IgD-negative memory B cell (primary cell): ENCODE results near the gene TPMT. TPM values are rescaled to one million over a fixed set of nuclear protein-coding genes. Genes with fewer than 3 reads are reported as not detected.

Experiments
- H3K27ac Mint-ChIP-seq, 3 donors: one replicate each; pipeline ENCODE4 v1.8.0; 2020 to 2022; ENCODE audit warnings: mild to moderate bottlenecking in 3 of 3, mixed read lengths in 3 of 3, moderate library complexity in 1 of 3
- H3K27me3 Mint-ChIP-seq: one replicate; pipeline ENCODE4 v1.8.0; 2021; ENCODE audit warnings: mixed read lengths
- H3K36me3 Mint-ChIP-seq: one replicate; pipeline ENCODE4 v1.8.0; 2020; ENCODE audit warnings: mild to moderate bottlenecking, mixed read lengths
- H3K4me1 Mint-ChIP-seq, 3 donors: one replicate each; pipeline ENCODE4 v1.8.0; 2020 to 2022; ENCODE audit warnings: mixed read lengths in 3 of 3, mild to moderate bottlenecking in 1 of 3
- H3K4me3 Mint-ChIP-seq, 4 donors: one replicate each; pipeline ENCODE4 v1.8.0; 2020 to 2022; ENCODE audit warnings: mild to moderate bottlenecking in 4 of 4, mixed read lengths in 4 of 4, moderate library complexity in 3 of 4
- H3K9me3 Mint-ChIP-seq, 3 donors: one replicate each; pipeline ENCODE4 v1.8.0; 2020 to 2021; ENCODE audit warnings: mixed read lengths in 3 of 3, mild to moderate bottlenecking in 1 of 3
- polyA plus RNA-seq: library from polyadenylated mRNA; unstranded; fragments of 300-500 nt; fragmentation: Illumina TruSeq; gene quantifications from one replicate; pipeline ENCODE4 v1.2.3, GENCODE V29; 2021

TPMT gene
- polyA plus RNA-seq, 1 donor from 2014 or later: 5.4 TPM

DNA sequence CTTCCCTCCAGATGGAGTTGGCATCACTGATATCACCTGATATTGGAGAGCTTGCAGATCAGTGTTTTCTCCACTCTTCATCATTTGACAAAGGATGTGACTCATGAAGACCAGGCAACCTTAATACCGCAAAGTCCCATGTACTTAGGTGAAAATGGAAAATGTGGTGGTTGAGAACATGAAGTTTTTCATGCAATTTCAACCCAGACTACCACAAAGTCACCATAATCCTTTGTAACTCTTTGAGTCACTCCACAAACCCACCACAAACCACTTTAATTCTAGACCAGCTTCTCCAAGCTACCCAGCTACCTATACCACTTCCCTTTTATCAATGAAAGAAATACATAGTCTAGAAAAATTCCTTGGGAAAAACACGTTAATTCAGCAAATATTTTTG lies 39.5 kb downstream of the TPMT start:
- Mint-ChIP-seq H3K4me1 (no peaks in the 10 kb centered on the region), H3K9me3 (peaks cover 0 to 4% (median 0%) of the 10 kb centered on the region in 3 donors), H3K36me3 (no peaks in the 10 kb centered on the region), H3K27ac (no peak overlapping the region), H3K27me3 (peaks cover 7% of the 10 kb centered on the region), H3K4me3 (no peak overlapping the region)

DNA sequence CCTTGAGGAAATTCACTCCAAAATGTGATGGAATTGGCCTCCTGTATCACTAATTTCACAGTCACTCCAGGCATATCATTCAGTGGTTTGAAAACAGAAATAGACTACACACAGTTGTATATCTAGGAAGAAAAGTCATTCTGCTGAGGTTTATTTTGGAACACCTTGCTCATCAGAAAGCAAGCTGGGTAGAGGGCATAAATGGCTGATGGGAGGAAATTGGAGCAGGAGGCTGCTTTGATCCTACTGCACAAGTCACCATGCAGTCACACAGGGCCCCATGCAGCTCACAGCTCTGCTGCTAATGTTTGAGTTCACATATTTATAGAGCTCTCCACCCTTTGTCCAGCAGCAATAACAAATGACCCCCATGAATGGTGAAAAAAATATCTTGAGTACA lies 44.7 kb downstream of the TPMT start:
- no peak overlapping the region for H3K4me3 Mint-ChIP-seq
- peaks cover 8% of the 10 kb centered on the region for H3K27me3 Mint-ChIP-seq
- no peak overlapping the region for H3K27ac Mint-ChIP-seq
- H3K4me1 Mint-ChIP-seq: no peaks in the 10 kb centered on the region
- peaks cover 2 to 17% (median 11%) of the 10 kb centered on the region in 3 donors for H3K9me3 Mint-ChIP-seq
- peaks cover 2% of the 10 kb centered on the region for H3K36me3 Mint-ChIP-seq

DNA sequence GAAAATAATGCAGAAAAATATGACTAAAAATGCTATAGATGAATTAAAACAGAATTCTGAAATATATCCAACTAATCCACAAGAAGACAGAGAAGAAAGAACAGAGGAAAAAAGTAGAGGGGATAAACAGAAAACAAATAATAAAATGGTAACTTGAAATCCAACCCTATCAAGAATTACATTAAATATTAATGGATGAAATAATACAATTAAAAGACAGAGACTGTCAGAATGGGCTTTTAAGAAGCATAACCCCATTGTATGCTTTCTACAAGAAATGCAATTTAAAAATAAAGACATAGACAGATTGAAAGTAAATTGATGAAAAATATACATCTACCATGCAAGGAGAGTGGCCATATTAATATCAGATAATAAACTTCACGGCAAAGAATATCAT lies 47.8 kb downstream of the TPMT start:
- H3K9me3 Mint-ChIP-seq: peaks cover 2 to 17% (median 9%) of the 10 kb centered on the region in 3 donors
- H3K27me3 Mint-ChIP-seq: peaks cover 5% of the 10 kb centered on the region
- H3K36me3 Mint-ChIP-seq: peaks cover 2% of the 10 kb centered on the region
- no peak overlapping the region for H3K4me3 Mint-ChIP-seq
- H3K27ac Mint-ChIP-seq: no peak overlapping the region
- no peaks in the 10 kb centered on the region for H3K4me1 Mint-ChIP-seq

DNA sequence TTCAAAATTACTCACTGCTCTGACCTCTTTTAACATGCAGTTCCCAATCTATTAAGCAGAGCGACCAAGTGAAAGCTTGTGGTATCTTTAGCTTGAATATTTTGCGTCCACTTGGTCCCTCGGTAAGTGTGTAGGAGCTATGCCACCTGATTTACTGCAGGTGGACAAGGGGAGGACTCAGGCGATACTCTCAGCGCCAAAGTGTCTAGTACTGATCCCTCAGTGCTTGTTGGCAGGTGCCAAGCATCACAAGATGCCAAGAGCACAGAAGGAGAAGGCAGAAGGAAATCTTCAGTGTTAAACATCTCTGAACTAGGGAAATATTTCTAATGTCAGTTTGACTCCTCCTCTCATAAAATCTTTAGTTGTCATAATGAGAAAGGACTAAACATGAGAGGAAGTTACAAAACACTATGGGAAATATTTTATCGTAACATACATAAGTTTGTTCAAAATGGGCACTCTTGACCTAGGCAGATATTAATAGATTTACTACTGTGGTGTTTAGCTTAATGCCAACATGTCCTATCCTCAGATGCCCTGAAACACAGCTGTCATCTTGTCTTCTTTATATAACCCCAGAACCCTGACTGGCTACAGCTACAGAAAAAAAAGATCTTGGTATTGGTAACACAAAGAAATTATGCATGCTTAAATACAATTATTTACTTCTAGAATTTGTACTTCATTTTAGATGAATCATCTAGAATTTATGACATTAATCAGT lies 51.9 kb downstream of the TPMT start:
- no peak overlapping the region for H3K27ac Mint-ChIP-seq
- peaks cover 2% of the 10 kb centered on the region for H3K36me3 Mint-ChIP-seq
- no peak overlapping the region for H3K4me3 Mint-ChIP-seq
- peaks cover under 1% of the 10 kb centered on the region for H3K27me3 Mint-ChIP-seq
- peaks cover 0 to 17% (median 7%) of the 10 kb centered on the region in 3 donors for H3K9me3 Mint-ChIP-seq
- no peaks in the 10 kb centered on the region for H3K4me1 Mint-ChIP-seq

DNA sequence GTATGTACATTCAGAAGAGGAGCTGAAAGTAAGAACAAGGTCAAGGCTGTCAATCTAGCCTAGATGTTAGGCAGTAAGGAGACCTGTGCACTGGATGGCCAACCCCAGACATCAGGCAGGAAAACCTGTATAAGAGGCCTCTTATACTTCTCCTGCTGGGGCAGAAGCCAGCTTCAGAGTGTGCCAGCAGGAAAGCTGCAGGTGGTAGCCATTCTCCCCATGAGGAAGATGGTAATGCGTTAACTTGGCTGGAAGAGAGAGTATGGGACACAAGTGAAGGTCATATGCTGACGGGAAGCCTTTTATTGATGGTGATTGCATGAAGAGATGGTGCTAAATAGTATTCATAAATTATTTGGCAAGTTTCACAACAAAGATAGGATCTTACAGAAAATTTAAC lies 53.0 kb downstream of the TPMT start:
- Mint-ChIP-seq H3K27me3 (peaks cover 4% of the 10 kb centered on the region), H3K4me1 (no peaks in the 10 kb centered on the region), H3K36me3 (peaks cover 2% of the 10 kb centered on the region), H3K27ac (no peak overlapping the region), H3K4me3 (no peak overlapping the region), H3K9me3 (peaks cover 0 to 12% (median 6%) of the 10 kb centered on the region in 3 donors)

DNA sequence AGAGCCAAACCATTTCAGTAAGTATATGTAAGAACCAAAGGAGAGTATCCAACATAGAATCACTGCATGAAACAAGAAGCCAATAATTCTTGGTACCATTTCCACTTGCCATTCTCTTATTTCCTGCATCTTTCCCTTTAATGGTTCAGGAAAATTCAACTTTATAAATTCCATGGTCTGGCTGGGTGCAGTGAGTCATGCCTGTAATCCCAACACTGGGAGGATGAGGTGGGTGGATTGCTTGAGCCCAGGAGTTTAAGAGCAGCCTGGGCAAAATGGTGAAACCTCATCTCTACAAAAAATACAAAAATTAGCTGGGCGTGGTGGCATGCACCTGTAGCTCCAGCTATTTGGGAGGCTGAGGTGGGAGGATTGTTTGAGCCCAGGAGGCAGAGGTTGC lies 53.6 kb downstream of the TPMT start:
- Mint-ChIP-seq H3K4me3 (no peak overlapping the region), H3K9me3 (peaks cover 0 to 8% (median 5%) of the 10 kb centered on the region in 3 donors), H3K4me1 (no peaks in the 10 kb centered on the region), H3K36me3 (peaks cover 2% of the 10 kb centered on the region), H3K27ac (peak overlapping the region in 1 of 3 donors; percentile 40), H3K27me3 (peaks cover 4% of the 10 kb centered on the region)

DNA sequence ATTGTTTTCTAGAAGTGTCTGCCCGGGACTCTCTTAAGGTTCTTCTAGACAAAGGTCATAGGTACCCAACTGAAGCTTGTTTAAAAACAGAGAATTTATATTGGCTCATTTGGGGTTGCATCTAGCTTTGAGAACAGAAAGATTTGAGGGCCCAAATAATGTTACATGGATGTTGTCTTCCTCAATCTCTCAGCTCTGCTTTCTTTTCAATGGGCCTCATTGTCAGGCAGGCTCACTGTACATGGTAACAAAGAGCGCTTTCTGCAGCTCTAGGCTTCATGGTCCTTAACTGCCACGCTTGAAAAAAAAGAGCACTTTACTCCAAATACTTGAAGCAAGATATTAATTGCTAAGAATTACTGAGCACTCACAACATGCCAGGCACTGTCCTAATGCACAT lies 54.6 kb downstream of the TPMT start:
- Mint-ChIP-seq H3K4me1 (no peaks in the 10 kb centered on the region), H3K27ac (no peak overlapping the region), H3K4me3 (no peak overlapping the region), H3K9me3 (no peaks in the 10 kb centered on the region), H3K36me3 (no peaks in the 10 kb centered on the region), H3K27me3 (peaks cover 4% of the 10 kb centered on the region)

DNA sequence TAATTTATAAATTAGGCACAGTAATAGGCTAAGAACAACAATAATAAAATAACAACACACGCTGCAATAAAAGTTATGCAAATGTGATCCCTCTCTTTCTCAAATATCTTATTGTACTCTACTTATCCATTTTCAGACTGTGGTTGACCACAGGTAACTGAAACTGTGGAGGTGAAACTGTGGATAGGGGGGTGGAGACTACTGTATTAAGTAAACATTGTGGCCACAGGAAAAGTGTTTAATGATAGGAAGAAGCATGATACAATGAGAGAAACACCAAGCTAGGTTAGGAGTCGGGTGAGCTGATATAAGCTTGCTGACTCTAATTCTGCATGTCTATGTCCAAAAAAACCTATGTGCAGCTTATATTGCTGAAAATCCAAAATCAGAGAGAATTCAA lies 55.4 kb downstream of the TPMT start:
- Mint-ChIP-seq H3K4me3 (no peak overlapping the region), H3K4me1 (no peaks in the 10 kb centered on the region), H3K27ac (no peak overlapping the region), H3K9me3 (no peaks in the 10 kb centered on the region), H3K27me3 (peaks cover 4% of the 10 kb centered on the region), H3K36me3 (no peaks in the 10 kb centered on the region)

DNA sequence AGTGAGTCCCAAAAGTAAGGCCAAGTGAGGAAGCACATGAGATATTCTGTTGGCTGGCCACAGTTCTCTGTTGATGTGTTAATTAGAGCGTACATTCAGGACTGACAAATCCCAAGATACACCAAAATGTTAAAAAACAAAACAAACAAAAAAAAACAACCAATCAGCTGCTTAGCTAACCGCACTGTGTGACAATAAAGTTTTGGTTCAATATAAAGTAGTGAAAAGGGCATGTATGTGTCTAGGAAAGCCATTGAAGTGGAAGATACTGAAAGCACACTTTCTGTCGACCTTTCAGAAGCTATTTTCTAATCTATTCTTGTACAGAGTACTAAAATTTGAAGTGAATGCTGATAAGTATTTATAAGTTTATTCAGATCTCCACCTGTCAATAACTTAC lies 58.5 kb downstream of the TPMT start:
- H3K4me1 Mint-ChIP-seq: no peaks in the 10 kb centered on the region

DNA sequence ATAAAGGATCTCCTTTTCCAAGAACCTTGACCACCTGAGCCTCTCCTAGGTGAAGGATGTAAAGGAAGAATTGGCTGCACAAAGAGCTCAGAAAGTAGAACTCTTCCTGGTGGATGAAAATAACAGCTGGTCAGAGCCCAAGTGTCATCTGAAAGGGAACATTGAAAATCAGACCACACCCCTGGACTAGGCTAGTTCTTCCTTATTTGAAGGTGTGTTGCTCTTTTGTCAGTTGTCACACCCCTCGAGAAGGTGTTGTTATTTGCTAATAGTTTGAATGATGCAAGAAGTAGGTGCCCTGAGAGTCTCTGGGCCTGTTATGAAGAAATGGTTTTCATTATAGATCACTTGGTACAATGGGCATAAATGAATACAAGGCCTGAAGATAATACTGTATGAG lies 63.5 kb downstream of the TPMT start:
- H3K27ac Mint-ChIP-seq: no peak overlapping the region
- H3K9me3 Mint-ChIP-seq: peaks cover 0 to 4% (median 4%) of the 10 kb centered on the region in 3 donors
- no peak overlapping the region for H3K4me3 Mint-ChIP-seq
- peaks cover 4% of the 10 kb centered on the region for H3K27me3 Mint-ChIP-seq
- H3K36me3 Mint-ChIP-seq: peaks cover 2% of the 10 kb centered on the region
- H3K4me1 Mint-ChIP-seq: peaks cover 0 to 2% (median 0%) of the 10 kb centered on the region in 3 donors

More for the DNA sequence above, 58.5 kb downstream of the TPMT start:
- no peak overlapping the region for H3K27ac Mint-ChIP-seq
- H3K9me3 Mint-ChIP-seq: no peaks in the 10 kb centered on the region
- peaks cover 5% of the 10 kb centered on the region for H3K27me3 Mint-ChIP-seq
- H3K36me3 Mint-ChIP-seq: no peaks in the 10 kb centered on the region
- H3K4me3 Mint-ChIP-seq: no peak overlapping the region

DNA sequence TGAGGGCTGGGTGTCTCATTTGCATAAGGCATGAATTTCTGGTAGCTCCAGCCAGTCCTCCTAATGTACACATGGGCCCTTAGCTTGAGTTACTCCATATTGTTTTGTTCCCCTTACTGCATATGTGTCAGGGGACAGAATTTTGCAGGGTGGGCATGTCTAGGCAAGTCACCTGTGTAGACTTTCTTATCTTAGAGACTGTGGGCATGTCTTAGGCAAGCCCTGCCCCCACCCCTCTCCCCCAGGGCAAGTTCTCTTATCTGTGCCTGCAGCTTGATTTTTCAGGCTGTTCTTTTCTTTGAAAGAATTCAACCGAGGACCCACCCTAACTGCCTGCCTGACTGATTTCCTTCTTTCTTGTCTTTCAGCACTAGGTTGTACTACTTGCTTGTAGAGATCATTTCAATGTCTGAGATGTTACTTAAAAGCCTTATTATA lies 64.5 kb downstream of the TPMT start:
- H3K9me3 Mint-ChIP-seq: peaks cover 2 to 4% (median 4%) of the 10 kb centered on the region in 3 donors
- no peak overlapping the region for H3K27ac Mint-ChIP-seq
- peaks cover 0 to 2% (median 0%) of the 10 kb centered on the region in 3 donors for H3K4me1 Mint-ChIP-seq
- H3K27me3 Mint-ChIP-seq: peaks cover 6% of the 10 kb centered on the region
- H3K36me3 Mint-ChIP-seq: peaks cover 2% of the 10 kb centered on the region
- H3K4me3 Mint-ChIP-seq: no peak overlapping the region

DNA sequence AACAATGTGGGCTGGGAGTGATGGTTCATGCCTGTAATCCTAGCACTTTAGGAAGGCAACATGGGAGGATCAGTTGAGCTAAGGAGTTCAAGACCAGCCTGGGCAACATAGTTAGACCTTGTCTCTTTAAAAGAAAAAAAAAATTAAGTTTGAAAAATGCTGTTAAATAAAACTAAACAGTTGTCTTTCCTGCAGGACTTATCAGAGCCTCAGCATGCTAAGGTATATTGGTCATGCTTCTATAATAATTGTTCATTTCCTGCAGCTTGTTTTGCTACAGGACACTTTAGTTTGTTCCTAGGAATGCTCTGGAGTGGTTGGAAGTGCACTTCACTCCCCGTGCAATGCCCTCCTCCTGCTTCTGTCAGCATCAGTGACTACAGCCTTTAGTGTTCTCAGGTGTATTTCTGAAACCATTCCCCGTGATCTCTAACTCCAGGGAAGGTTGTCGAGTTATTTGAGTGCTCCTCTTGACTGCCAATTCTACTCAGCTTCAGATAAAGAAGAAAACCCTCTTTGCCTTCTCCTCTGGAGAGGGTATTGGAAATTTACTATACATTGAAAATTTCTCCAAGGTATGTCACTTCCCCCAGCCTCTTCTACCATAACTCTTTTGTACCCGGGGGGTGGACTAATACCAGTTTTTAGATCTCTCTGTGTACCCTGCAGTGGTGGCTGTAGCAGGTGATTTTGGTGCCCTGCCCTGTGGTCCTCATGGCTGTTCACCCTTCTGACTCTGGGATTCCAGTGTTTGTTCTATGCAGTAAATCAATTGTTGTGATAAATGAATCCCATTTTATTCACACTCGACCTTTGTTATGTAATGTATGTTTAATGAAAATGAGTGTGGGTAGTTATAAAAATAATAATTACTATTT lies 66.2 kb downstream of the TPMT start:
- Mint-ChIP-seq H3K4me3 (no peak overlapping the region), H3K27me3 (peaks cover 10% of the 10 kb centered on the region), H3K36me3 (peaks cover 2% of the 10 kb centered on the region), H3K9me3 (peaks cover 2 to 4% (median 4%) of the 10 kb centered on the region in 3 donors), H3K4me1 (peaks cover 0 to 2% (median 0%) of the 10 kb centered on the region in 3 donors), H3K27ac (no peak overlapping the region)

DNA sequence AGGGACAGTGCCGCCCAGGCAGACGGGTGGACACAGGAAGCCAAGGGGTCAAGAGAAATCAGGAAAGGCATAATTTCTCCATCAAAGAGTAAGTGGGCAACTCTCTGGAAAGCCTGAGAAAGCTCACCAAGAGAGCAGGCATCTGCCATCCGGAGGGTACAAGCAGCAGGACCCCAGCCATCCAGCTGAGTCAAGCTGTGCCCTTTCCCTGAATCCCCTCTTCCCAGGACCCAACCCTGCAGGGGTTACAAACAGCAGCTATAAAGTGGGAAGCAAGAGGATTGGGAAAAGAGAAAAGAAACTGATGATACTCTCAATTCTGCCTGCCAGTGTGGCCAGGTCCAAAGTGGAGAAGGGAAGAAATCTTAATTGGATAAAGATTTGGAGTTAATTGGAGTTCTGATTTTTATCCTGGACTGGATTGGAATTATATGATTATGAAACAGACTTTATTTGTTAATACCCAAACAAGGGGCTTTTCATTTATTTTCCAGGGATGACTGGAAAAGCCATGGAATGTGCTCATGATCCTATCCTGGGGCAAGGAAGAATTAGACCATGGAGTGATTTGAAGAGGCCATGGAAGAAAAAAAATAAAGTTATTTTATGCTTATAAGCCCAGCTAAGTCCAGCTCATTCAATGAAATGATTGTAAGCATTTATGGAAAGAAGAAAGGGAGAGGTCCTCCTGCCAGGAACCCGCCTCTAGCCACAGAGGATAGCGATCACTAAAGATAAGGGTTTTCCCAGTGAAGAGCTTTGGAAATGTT lies 67.3 kb downstream of the TPMT start:
- Mint-ChIP-seq H3K4me3 (no peak overlapping the region), H3K9me3 (peaks cover 2 to 4% (median 4%) of the 10 kb centered on the region in 3 donors), H3K36me3 (peaks cover 2% of the 10 kb centered on the region), H3K4me1 (peaks cover 0 to 2% (median 0%) of the 10 kb centered on the region in 3 donors), H3K27ac (no peak overlapping the region), H3K27me3 (peaks cover 8% of the 10 kb centered on the region)

DNA sequence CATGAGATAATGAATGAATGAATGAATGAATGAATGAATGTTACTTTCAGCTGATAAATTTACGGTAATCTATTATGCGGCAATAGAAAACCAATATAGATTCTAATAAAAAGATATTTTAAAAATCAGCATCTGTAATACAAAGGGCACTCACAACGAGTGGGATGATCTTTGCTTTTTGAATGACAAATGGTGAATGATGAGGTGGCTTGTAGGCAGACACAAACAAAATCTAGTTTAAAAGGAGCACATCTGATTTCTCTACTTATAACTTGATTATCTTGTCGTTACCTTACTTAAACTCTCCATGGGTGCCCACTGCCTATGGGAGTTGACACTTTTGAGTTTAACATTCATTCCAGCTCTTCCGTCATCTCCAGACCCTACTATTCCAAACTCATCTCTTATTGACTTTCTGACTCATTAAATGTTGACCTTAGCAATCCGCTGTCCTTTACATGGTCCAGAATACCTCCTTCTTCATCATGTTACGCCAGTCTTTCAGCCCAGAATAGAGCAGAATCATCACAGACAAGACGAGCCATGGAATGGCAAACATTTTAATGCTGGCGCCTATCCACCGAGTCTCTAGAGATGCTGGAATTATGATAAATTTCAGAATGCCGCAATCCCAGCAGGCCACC lies 73.7 kb downstream of the TPMT start:
- H3K27me3 Mint-ChIP-seq: peaks cover 5% of the 10 kb centered on the region
- H3K27ac Mint-ChIP-seq: no peak overlapping the region
- no peaks in the 10 kb centered on the region for H3K36me3 Mint-ChIP-seq
- no peaks in the 10 kb centered on the region for H3K4me1 Mint-ChIP-seq
- peaks cover 0 to 6% (median 0%) of the 10 kb centered on the region in 3 donors for H3K9me3 Mint-ChIP-seq
- H3K4me3 Mint-ChIP-seq: no peak overlapping the region
